ENCODE measurements around the gene C5.

The C5 gene

DNA sequence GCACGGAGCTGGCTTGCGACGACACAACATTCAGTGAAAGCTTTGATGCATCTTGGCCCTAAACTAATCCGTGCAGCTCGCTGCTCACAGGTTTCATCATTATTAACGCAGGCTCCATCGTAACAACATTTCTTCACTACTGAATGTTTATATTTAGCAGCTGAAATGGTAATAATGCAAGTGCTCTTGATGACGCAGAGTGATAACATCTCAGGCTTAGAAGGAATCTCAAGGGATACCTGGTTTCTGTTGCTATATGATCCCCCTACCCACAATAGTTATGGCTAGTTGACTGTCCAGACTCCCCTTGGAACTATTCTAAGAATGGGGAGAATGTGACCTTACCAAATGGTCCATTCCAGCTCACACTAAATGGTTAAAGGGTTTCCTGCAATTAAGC, 36.2 kb downstream of the C5 start:
- peaks cover 0 to 11% of the 10 kb centered on the region in 2 donors for H3K36me3 ChIP-seq (ENCODE audit: control insufficient read depth in 1 of 2, insufficient read depth in 2 of 2, low read length in 2 of 2)
- H3K4me1 ChIP-seq (ENCODE audit: control insufficient read depth in 1 of 2, insufficient read depth in 2 of 2, low read length in 2 of 2), result no peaks in the 10 kb centered on the region
- H3K27me3 ChIP-seq (ENCODE audit: low read depth, low read length), result no peaks in the 10 kb centered on the region
- H3K9me3 ChIP-seq (ENCODE audit: control insufficient read depth in 1 of 2, low read length in 2 of 2), result no peaks in the 10 kb centered on the region
- H3K4me3 ChIP-seq (ENCODE audit: low read depth in 1 of 2, low read length in 2 of 2), result no peak overlapping the region
- H3K27ac ChIP-seq (ENCODE audit: low read length), result no peak overlapping the region

DNA sequence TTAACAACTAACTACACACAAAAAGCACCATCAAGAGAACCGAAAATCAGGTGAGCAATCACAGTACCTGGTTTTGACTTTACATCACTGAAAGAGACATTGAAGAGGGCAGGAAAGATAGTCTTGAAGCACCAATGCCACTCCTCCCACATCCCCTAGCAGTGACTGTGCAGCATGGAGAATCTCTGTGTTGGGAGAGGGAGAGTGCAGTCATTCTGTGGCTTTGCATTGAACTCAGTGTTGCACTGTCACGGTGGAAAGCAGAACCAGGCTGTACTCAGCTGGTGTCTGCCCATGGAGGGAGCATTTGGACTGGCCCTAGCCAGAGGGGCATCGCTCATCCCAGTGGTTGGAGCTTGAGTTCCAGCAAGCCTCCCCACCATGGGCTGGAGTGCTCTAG, 40.4 kb downstream of the C5 start:
- peaks cover 6 to 10% of the 10 kb centered on the region in 2 donors for H3K36me3 ChIP-seq (ENCODE audit: control insufficient read depth in 1 of 2, insufficient read depth in 2 of 2, low read length in 2 of 2)
- H3K27me3 ChIP-seq (ENCODE audit: low read depth, low read length), result no peaks in the 10 kb centered on the region
- no peak overlapping the region for H3K27ac ChIP-seq (ENCODE audit: low read length)
- H3K9me3 ChIP-seq (ENCODE audit: control insufficient read depth in 1 of 2, low read length in 2 of 2), result no peaks in the 10 kb centered on the region
- H3K4me1 ChIP-seq (ENCODE audit: control insufficient read depth in 1 of 2, insufficient read depth in 2 of 2, low read length in 2 of 2), result no peaks in the 10 kb centered on the region
- no peak overlapping the region for H3K4me3 ChIP-seq (ENCODE audit: low read depth in 1 of 2, low read length in 2 of 2)

DNA sequence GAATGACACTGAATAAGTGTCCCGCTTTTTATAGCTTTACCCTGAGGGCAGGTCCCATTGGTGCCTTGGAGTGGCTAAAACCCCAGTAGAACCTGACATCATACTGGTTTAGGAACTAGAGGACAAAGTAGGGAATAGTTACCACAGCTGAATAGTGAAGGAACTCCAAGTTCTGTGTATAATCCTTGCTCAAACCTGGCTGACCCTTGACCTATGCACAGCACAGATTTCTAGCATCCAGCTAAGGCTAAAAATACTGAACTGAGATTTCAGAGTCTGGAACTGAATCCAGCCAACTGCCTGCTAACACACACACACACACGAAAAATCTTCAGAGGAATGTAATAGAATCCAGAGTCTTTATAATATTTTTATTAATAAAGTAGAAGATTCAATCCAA, 50.8 kb downstream of the C5 start:
- Histone ChIP-seq H3K9me3 (ENCODE audit: control insufficient read depth in 1 of 2, low read length in 2 of 2) (no peaks in the 10 kb centered on the region), H3K27me3 (ENCODE audit: low read depth, low read length) (no peaks in the 10 kb centered on the region), H3K4me3 (ENCODE audit: low read depth in 1 of 2, low read length in 2 of 2) (no peak overlapping the region), H3K36me3 (ENCODE audit: control insufficient read depth in 1 of 2, insufficient read depth in 2 of 2, low read length in 2 of 2) (peaks cover 0 to under 1% of the 10 kb centered on the region in 2 donors), H3K27ac (ENCODE audit: low read length) (no peak overlapping the region), H3K4me1 (ENCODE audit: control insufficient read depth in 1 of 2, insufficient read depth in 2 of 2, low read length in 2 of 2) (no peaks in the 10 kb centered on the region)

DNA sequence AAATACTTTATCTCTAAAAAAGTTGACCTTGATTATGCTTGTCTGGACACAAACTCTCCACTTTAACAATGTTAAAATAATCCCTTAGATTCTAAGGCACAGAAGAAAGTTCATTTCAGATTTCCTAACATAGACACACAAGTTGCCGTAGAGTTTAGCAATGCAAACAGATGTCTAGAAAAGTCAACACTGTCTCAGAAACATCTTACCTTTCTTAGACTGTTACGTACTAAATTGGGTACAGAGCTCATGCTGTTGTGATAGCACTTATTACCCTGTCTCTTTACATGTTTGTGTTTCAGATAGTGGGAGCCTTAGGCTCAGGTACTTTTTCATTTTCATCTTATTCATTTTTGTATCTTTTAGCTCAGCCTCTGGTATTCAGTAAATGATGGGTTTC, 52.0 kb downstream of the C5 start:
- no peaks in the 10 kb centered on the region for H3K27me3 ChIP-seq (ENCODE audit: low read depth, low read length)
- H3K9me3 ChIP-seq (ENCODE audit: control insufficient read depth in 1 of 2, low read length in 2 of 2), result no peaks in the 10 kb centered on the region
- H3K4me1 ChIP-seq (ENCODE audit: control insufficient read depth in 1 of 2, insufficient read depth in 2 of 2, low read length in 2 of 2), result no peaks in the 10 kb centered on the region
- H3K27ac ChIP-seq (ENCODE audit: low read length), result no peak overlapping the region
- no peak overlapping the region for H3K4me3 ChIP-seq (ENCODE audit: low read depth in 1 of 2, low read length in 2 of 2)
- H3K36me3 ChIP-seq (ENCODE audit: control insufficient read depth in 1 of 2, insufficient read depth in 2 of 2, low read length in 2 of 2), result no peaks in the 10 kb centered on the region

DNA sequence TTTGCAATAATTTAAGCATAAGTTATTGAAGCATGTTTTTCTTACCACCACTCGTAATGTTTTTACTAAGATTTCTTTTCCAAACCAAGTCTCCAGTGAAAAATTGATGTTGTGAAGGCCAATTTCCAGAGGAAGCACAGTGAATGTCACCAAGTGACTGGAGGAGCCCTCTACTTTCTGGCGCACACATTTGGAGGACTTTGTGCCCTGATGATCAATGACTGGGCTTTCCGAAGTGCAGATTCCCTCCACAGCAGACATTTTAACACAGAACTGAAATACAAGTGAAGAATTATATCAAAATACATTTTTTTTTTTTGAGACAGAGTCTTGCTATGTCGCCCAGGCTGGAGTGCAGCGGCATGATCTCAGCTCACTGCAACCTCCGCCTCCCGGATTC, 52.6 kb downstream of the C5 start:
- Histone ChIP-seq H3K27me3 (ENCODE audit: low read depth, low read length) (no peaks in the 10 kb centered on the region), H3K27ac (ENCODE audit: low read length) (no peak overlapping the region), H3K4me1 (ENCODE audit: control insufficient read depth in 1 of 2, insufficient read depth in 2 of 2, low read length in 2 of 2) (no peaks in the 10 kb centered on the region)

DNA sequence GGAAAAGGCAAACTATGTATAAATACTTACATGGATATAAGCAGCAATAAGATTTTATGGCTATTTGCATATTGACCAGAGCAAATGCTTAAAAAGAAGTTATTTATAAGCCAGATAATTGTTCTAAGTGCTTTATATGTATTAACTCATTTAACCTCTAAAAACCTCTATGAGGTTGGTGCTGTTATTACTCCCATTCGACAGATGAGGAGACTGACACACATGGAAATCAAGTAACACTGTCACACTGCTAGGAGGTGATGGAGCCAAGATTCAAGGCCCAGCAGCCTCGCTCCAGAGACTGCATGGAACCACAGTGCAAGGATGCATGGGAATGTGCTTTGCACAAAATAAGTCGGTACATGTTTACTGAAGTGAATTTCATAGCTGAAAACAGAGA, 53.7 kb downstream of the C5 start:
- Histone ChIP-seq H3K27ac (ENCODE audit: low read length) (no peak overlapping the region), H3K4me3 (ENCODE audit: low read depth in 1 of 2, low read length in 2 of 2) (no peak overlapping the region), H3K4me1 (ENCODE audit: control insufficient read depth in 1 of 2, insufficient read depth in 2 of 2, low read length in 2 of 2) (no peaks in the 10 kb centered on the region), H3K9me3 (ENCODE audit: control insufficient read depth in 1 of 2, low read length in 2 of 2) (no peaks in the 10 kb centered on the region), H3K36me3 (ENCODE audit: control insufficient read depth in 1 of 2, insufficient read depth in 2 of 2, low read length in 2 of 2) (no peaks in the 10 kb centered on the region), H3K27me3 (ENCODE audit: low read depth, low read length) (no peaks in the 10 kb centered on the region)

More for the DNA sequence above, 52.6 kb downstream of the C5 start:
- Histone ChIP-seq H3K36me3 (ENCODE audit: control insufficient read depth in 1 of 2, insufficient read depth in 2 of 2, low read length in 2 of 2) (no peaks in the 10 kb centered on the region), H3K9me3 (ENCODE audit: control insufficient read depth in 1 of 2, low read length in 2 of 2) (no peaks in the 10 kb centered on the region), H3K4me3 (ENCODE audit: low read depth in 1 of 2, low read length in 2 of 2) (no peak overlapping the region)

DNA sequence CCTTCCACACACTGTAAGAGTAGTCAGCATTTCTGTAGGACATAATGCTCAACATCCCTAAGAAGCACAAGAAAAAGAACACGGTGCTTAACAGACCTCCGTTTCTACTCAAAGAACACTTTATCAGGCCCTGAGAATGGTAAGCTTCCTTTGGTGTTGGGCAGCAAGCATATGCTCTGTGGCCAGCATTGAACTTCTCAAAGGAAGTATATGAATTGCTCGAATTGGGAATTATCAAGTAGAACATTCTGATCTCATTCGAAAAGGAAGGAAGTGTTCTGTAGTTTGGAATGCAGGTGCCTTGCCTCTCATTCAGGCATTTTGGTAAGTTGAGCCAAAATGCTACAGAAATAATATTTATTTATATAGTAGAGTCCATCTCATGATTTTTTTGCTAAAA, 61.0 kb downstream of the C5 start:
- H3K9me3 ChIP-seq (ENCODE audit: control insufficient read depth in 1 of 2, low read length in 2 of 2), result no peaks in the 10 kb centered on the region
- H3K36me3 ChIP-seq (ENCODE audit: control insufficient read depth in 1 of 2, insufficient read depth in 2 of 2, low read length in 2 of 2), result peaks cover 0 to 10% of the 10 kb centered on the region in 2 donors
- H3K4me3 ChIP-seq (ENCODE audit: low read depth in 1 of 2, low read length in 2 of 2), result no peak overlapping the region
- no peaks in the 10 kb centered on the region for H3K27me3 ChIP-seq (ENCODE audit: low read depth, low read length)
- H3K27ac ChIP-seq (ENCODE audit: low read length), result no peak overlapping the region
- H3K4me1 ChIP-seq (ENCODE audit: control insufficient read depth in 1 of 2, insufficient read depth in 2 of 2, low read length in 2 of 2), result no peaks in the 10 kb centered on the region

DNA sequence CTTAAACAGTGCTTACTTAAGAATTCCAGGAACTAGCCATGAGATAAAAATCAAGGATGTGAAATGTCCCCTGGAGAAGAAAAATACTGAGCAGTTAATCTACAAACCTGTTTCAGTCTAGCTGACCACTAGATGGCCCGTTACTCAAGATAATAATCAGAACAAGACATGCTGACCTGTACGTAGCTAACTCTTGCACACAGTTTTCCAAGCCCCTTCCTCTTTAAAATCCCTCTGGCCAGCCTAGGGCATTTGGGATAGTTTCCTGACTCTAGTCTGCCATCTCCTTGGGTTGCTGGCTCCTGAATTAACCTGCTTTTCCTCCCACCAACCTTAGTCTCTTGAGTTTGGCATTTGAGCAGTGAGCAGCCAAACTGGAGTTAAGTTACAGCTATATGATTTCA, 64.3 kb downstream of the C5 start:
- Histone ChIP-seq H3K36me3 (ENCODE audit: control insufficient read depth in 1 of 2, insufficient read depth in 2 of 2, low read length in 2 of 2) (peaks cover 0 to 10% of the 10 kb centered on the region in 2 donors), H3K9me3 (ENCODE audit: control insufficient read depth in 1 of 2, low read length in 2 of 2) (no peaks in the 10 kb centered on the region)

DNA sequence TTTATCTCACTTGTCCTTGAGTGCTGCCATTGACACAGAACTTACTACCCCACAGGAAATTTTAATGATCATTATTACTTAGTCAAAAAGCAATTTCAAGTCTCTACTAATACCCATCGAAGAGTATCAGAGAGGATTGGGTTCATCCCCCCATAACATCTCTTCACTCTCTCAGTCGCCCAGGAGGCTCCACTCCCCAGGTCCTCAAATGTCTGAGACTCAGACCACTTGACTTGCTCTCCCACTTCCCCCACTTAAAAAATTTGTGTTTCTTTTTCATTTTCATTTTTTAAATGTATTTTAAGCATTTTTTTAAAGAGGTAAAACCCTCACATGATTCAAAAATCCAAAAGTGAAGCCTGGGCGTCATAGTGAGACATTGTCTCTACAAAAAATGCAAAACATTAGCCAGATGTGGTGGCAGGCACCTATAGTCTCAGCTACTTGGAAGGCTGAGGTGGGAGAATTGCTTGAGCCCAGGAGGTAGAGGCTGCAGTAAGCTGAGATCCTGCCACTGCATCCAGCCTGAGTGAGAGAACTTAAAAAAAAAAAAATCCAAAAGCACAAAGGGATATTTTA, 66.7 kb downstream of the C5 start:
- H3K27ac ChIP-seq (ENCODE audit: low read length), result no peak overlapping the region
- no peaks in the 10 kb centered on the region for H3K27me3 ChIP-seq (ENCODE audit: low read depth, low read length)
- H3K9me3 ChIP-seq (ENCODE audit: control insufficient read depth in 1 of 2, low read length in 2 of 2), result no peaks in the 10 kb centered on the region
- H3K4me3 ChIP-seq (ENCODE audit: low read depth in 1 of 2, low read length in 2 of 2), result no peak overlapping the region
- H3K36me3 ChIP-seq (ENCODE audit: control insufficient read depth in 1 of 2, insufficient read depth in 2 of 2, low read length in 2 of 2), result peaks cover 0 to 6% of the 10 kb centered on the region in 2 donors
- no peaks in the 10 kb centered on the region for H3K4me1 ChIP-seq (ENCODE audit: control insufficient read depth in 1 of 2, insufficient read depth in 2 of 2, low read length in 2 of 2)

More for the DNA sequence above, 64.3 kb downstream of the C5 start:
- no peak overlapping the region for H3K4me3 ChIP-seq (ENCODE audit: low read depth in 1 of 2, low read length in 2 of 2)
- H3K4me1 ChIP-seq (ENCODE audit: control insufficient read depth in 1 of 2, insufficient read depth in 2 of 2, low read length in 2 of 2), result no peaks in the 10 kb centered on the region
- no peaks in the 10 kb centered on the region for H3K27me3 ChIP-seq (ENCODE audit: low read depth, low read length)
- H3K27ac ChIP-seq (ENCODE audit: low read length), result no peak overlapping the region

DNA sequence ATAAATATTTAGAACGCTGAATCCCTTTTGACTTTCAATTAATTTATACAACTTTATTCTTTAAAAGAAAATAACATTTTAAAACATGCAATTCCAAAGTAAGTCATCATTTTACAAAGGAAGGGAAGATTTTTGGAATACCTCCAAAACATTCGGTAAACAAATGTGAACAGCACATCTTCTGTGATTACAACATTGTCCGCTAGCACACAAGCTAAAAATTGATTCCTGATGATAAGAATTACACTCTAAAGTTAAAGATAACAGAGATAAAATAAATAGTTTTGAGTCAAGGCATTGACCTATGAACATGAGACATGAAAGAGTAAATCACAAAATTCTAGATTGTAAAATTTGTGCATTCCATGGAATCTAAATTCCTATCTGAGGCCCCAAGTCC, 67.2 kb downstream of the C5 start:
- Histone ChIP-seq H3K27me3 (ENCODE audit: low read depth, low read length) (no peaks in the 10 kb centered on the region), H3K9me3 (ENCODE audit: control insufficient read depth in 1 of 2, low read length in 2 of 2) (no peaks in the 10 kb centered on the region), H3K4me1 (ENCODE audit: control insufficient read depth in 1 of 2, insufficient read depth in 2 of 2, low read length in 2 of 2) (no peaks in the 10 kb centered on the region), H3K36me3 (ENCODE audit: control insufficient read depth in 1 of 2, insufficient read depth in 2 of 2, low read length in 2 of 2) (peaks cover 0 to 6% of the 10 kb centered on the region in 2 donors), H3K4me3 (ENCODE audit: low read depth in 1 of 2, low read length in 2 of 2) (no peak overlapping the region), H3K27ac (ENCODE audit: low read length) (no peak overlapping the region)

DNA sequence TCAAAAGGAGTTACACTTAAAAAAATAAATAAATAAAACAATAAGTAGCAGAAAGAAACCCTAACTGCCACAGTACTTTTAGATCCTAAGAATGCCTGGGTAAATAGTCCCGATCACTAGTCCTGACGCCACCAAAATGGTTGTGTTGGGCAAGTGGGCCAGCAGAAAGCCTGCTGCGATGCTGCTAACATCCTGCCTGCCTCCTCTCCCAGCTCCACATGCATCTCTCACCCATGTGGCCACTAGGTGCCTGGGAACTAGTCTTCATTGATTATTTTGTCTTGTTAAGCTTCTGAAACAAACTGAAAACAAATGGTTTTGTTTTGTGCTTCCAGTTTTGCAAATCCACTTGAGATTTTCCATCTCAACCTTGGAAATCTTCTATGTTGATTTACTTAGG, 69.1 kb downstream of the C5 start:
- Histone ChIP-seq H3K27me3 (ENCODE audit: low read depth, low read length) (no peaks in the 10 kb centered on the region), H3K36me3 (ENCODE audit: control insufficient read depth in 1 of 2, insufficient read depth in 2 of 2, low read length in 2 of 2) (peaks cover 0 to 6% of the 10 kb centered on the region in 2 donors), H3K27ac (ENCODE audit: low read length) (no peak overlapping the region), H3K9me3 (ENCODE audit: control insufficient read depth in 1 of 2, low read length in 2 of 2) (no peaks in the 10 kb centered on the region), H3K4me1 (ENCODE audit: control insufficient read depth in 1 of 2, insufficient read depth in 2 of 2, low read length in 2 of 2) (no peaks in the 10 kb centered on the region), H3K4me3 (ENCODE audit: low read depth in 1 of 2, low read length in 2 of 2) (no peak overlapping the region)

DNA sequence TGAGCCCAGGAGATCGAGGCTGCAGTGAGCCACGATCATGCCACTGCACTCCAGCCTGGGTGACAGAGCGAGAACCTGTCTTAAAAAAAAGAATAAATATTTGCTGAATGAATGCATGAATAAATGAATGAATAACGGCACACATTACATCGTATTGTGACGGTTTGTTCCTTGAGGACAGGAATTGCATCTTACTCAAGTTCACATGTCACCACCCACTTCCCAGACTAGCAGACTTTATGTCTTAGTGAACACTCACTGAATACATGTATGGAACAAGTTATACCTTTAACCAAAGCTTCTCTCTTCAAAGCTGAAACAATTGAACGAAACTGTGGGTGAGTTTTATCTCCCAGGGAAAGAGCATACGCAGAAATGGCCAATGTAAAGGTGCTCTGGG, 70.3 kb downstream of the C5 start:
- Histone ChIP-seq H3K27ac (ENCODE audit: low read length) (no peak overlapping the region), H3K36me3 (ENCODE audit: control insufficient read depth in 1 of 2, insufficient read depth in 2 of 2, low read length in 2 of 2) (peaks cover 0 to 6% of the 10 kb centered on the region in 2 donors), H3K9me3 (ENCODE audit: control insufficient read depth in 1 of 2, low read length in 2 of 2) (no peaks in the 10 kb centered on the region), H3K4me1 (ENCODE audit: control insufficient read depth in 1 of 2, insufficient read depth in 2 of 2, low read length in 2 of 2) (no peaks in the 10 kb centered on the region), H3K4me3 (ENCODE audit: low read depth in 1 of 2, low read length in 2 of 2) (no peak overlapping the region), H3K27me3 (ENCODE audit: low read depth, low read length) (no peaks in the 10 kb centered on the region)
